HG02610 (cell line): ENCODE data around the gene MPND.

Experiments used
- ATAC-seq: cut with Tn5 transposase; IDR thresholded peaks from one replicate; pipeline ENCODE4 v1.9.1; 2021; ENCODE audit warnings: mild to moderate bottlenecking, moderate library complexity; ENCODE audit not compliant: unreplicated experiment

Gene MPND

DNA sequence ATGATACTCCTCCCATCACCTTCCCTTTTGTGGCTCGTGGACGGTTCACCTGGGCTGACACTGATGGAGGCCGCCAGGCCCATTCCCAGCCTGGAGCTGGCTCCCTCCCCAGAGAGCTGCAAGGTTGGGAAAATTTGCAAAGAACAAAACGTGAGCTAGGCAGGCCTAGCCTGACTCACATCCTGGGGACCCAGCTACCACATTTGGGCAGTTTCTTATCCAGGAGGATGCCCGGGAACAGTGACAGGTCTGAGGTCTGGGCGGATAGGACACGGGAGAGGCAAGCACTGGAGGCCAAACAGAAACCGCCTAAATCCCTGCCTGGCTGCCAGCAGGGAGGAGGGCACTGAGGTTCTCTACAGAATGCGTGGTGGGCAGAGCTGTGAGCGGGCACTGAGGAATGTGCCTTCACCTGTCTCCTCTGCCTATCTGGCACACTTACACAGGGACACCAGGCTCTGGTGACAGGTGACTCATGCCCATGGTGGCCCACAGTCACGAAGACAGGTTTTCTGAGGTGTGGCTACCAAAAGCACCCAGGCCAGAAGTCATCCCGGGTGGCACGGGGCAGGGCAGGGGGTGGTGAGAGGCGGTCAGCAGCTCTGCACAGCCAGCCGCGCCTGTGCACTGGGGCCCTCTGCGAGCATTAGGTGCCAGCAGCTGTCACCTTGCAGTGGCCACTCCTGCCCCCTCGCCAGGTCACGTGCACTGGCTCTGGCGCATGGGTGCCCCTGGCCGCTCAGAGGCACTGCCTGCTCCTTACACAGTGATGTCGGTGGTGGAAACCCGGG is 33.8 kb downstream of the MPND start:
- no peak for ATAC-seq

- ATAC-seq, result no peak
Measured at GRCh38 chr19:4378886-4379285, 35.5 kb downstream of the MPND start.

DNA sequence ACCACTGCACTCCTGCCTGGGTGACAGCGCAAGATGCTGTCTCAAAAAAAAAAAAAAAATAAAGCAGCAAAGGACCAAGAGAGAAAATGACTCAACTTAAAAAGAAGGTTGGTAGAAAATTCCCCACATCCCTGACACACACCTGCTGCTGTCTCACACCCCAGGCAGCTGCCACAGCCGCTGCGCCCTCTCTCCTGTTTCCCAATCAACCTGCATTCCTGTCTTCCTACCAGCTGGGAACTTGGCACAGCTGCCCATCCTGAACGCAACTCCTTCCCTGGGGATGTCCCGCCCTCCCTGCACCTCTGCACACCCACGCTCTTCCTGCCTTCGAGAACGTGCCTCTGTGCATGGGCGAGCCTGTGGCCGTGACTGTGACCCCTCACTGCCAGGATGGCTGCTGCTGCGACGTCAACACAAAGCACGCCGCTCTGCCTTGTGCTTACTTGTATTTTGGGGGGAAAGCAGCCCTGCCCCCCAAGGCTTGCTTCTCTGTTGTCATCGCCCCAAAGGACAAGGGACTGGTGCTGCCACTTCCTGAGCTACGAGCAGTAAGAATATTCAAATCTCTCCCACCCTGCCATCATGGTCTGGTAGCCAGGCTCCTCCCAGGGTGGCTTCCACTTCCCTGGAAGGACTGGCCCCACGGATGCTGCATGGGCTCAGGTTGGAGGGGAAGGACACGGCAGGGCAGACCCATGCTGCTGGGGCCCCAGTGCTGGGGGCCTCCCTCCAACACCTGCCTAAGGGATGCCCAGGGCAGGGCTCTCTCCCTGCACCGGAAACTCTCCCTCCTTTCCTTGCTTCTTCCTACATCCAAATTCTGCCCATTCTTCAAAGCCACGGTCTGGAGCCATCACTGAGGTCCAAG is 36.3 kb downstream of the MPND start:
- ATAC-seq, result peak; percentile 28

- no peak for ATAC-seq
Measured at GRCh38 chr19:4380254-4380727, 36.9 kb downstream of the MPND start.

DNA sequence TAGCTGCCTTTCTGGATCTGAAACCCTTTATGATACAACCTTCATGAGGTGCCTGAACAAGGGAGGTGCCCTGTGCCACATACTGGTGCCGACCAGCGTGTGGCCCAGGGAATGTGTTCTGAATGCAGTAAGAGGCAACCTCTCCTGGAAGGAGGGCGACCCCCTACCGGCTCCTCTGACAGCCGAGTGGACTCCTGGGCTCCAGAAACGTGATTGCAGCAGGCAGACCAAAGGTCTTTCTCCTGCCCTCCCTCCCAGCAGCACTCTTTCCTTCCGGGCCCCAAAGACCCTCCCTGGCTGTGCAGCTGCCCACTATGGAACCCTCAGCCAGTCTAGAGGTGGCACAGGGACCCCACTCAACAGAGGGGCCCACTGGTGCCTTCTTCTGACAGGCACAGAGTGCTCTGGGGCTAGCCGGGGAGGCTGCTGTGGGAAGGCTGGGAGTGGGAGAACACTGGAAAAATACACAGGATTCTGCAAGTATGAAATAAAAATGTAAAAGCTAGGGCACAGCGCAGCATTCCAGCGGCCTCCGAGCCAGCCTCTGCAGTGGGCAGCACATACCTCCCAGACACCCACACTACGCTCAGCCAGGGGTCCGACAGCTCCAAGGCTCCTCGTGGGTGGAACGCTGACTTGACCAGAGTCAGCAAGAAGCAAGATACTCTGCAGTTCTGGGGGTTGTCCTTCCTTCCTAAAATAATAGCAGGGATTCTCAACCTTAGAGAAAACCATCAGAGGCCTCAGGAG is 42.1 kb downstream of the MPND start:
- no peak for ATAC-seq

GRCh38 chr19:4386041-4386782 is 42.9 kb downstream of the MPND start:
- no peak for ATAC-seq

- ATAC-seq, result no peak
Measured at GRCh38 chr19:4388337-4389063, 45.1 kb downstream of the MPND start.

DNA sequence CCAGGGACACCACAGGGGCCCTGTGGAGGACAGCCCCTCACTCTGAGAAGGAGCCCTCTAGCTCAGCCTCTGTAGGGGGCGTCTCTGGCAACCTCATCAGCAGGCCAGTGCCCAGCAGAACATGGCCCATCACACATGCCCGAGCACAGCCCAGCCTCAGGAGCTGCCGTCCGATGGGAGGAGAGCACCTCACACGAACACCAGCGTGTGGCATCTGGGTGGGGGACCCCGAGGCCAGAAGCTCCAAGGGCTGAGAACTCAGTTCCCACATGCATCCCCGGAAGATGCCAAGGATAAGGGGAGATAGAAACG is 45.7 kb downstream of the MPND start:
- no peak for ATAC-seq

DNA sequence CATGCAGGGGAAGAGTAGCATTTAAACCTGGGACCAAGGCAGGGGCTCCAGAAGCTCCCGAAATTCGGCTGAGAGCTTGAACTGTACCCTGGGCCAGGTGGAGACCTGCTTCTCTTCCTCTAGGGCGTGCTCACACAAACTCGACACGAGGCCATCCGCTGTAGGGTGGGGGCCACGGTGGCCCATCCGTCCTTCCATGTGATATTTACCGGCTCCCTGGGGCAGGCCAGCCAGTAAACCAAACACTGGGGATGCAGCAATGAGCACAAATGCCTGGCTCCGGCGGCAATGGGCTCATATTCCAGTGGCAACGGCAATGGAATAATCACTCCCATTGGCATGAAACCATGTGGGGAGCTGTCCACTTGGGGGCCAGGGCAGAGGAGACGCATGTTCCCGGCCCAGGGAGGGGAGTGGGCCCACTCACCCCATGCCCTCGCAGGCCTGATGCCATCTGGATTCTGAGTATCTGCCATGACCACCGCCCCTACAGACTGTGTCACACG is 46.2 kb downstream of the MPND start:
- no peak for ATAC-seq

GRCh38 chr19:4390017-4390566 is 46.7 kb downstream of the MPND start:
- no peak for ATAC-seq

DNA sequence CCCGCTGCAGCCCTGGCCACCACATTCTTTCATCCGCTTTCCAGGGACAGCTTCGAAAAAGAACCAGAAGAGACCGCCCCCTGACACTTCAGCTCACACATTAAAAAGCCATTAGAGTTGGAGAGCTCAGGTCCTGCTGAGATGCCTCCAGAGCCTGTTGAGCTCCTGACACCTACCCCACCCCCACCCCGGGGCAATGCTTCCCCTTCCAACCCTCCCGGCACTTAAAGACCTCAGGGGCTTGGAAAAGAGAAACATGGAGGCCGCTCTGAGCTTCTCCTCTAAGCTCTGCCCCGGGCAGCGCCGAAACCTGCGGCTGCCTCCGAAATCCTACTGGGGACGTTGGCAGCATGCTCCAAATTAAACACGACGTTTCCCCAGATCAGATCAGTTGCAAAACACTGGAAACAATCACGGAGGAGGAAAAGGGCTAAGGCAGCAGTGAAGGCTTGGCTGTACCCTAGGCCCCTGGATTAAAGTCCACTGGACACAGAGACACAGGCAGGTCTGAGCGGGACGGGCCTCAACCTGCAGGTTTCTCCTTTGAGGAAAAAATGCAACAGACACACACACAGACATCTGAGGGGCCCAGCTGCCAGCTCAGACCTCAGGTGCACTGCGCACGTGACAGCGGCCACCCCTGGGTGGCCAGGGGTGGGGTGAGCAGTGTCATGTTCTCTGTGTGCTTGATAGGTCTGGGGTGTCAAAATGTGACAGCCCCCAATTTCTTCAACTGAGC is 47.4 kb downstream of the MPND start:
- no peak for ATAC-seq

GRCh38 chr19:4391306-4391693 is 47.9 kb downstream of the MPND start:
- no peak for ATAC-seq

- no peak for ATAC-seq
Measured at GRCh38 chr19:4391701-4392483, 48.5 kb downstream of the MPND start.

DNA sequence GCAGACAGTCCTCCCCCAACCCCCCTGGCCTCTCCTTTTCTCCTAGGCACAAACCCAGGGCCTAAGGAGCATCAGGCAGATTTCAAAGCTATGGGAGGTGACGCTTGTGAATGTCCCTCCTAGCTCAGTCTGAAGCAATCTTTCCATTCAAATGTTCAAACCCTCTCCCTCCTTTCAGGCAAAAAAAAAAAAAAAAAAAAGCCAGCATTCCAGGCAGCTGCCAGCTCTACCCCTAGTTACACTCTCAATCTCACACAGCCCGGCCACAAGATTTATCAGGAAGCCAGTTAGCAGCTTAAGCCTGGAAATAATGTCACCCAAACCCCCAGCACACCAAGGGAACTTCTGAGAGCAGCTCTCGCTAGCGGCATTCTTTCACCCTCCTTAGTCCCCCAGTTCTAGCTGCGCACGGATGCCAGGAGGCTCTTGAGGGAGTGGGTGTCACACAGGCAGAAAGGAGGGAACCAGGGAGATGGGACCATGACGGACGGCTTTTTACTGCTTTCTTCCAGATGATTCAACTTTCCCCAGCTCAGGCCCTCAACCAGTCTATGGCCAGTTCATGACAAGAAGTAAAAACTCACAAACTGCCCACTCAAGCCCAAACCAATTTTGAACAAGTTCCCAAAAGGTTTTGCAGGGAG is 50.7 kb downstream of the MPND start:
- ATAC-seq, result no peak

DNA sequence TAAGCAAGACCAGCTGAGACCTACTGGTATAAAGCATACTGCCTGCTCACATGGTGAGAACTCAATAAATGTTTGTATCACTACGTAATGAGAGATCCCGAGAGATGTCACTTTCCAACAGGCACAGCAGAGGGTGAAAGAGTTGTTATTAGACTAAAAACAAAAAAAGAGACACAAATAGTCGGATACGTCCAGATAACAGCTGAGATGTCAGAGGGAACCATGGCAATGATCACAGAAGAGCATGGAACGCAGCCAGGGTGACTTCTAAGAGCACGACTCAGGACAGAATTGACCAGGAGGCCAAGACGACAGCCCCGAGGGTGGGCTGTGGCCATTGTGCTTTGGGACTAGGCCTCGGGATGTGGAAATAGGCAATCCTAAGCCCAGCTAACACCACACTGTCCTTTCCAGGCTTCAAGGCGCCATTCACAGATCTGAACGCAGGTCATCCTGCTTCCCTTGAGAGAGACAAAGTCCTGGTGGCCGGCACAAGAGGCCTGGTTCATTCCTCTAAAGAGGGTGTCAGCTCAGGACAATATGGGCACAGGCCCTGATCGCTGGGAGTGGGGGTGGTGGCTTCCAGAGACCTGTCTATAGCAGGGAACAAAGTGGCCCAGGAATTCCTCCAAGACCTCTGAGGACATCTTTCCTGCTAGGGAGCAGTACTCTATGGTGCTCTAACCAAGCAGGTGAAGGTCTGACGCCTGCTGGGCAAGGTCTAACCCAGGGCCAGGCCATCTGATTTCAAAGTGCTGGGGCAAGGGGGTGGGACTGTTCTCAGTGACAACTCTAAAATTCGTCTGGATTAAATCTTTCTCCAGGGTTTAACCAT is 53.8 kb downstream of the MPND start:
- ATAC-seq, result no peak

DNA sequence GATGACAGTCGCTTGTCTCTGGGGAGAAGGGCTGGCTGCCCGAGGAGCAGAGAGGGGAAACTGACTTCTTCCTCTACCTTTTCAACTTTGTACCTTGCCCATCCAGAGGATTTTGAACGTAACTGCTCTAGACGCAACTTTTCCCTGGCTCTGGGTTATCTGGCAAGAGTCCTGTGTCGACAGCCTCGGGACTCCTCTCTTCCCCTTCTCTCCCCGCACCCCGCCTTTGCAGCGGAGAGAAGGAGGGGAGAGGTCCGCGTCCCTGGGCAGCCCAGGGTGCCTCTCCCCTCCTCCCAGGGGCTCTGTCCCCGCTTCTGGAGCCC is 56.4 kb downstream of the MPND start:
- ATAC-seq, result no peak
